ENCODE data around the gene RAPGEF2. TPM values are rescaled to one million over a fixed set of nuclear protein-coding genes. Genes with fewer than 3 reads are reported as not detected.

RAPGEF2 gene
- total and polyA plus RNA-seq, 10 donors: 4.4 to 115 (median 91.0) TPM

GRCh38 chr4:159199826-159200225 lies 96.9 kb downstream of the RAPGEF2 start:
- no peak overlapping the region for H3K4me3 ChIP-seq
- 80 to 94% (median 89%) methylated on average over 1 of the region's 1 CpG for WGBS, 5 donors
- DNase-seq: no peak

GRCh38 chr4:159201168-159201567 lies 98.3 kb downstream of the RAPGEF2 start:
- no peak for TF ChIP-seq POLR2AphosphoS5 (IDR thresholded peaks at IDR 0.05)
- TF ChIP-seq POLR2A (IDR thresholded peaks at IDR 0.05): no peak
- no peak for TF ChIP-seq CTCF (IDR thresholded peaks at IDR 0.05 in 8 of 11, conservative IDR thresholded peaks at IDR 0.05 in 3 of 11)
- no peak for DNase-seq
- Histone ChIP-seq H3K27ac (no peak overlapping the region), H3K27me3 (replicated peaks in 1 of 7) (no peaks in the 10 kb centered on the region), H3K4me3 (no peak overlapping the region), H3K36me3 (no peaks in the 10 kb centered on the region), H3K4me1 (peaks cover 4 to 60% (median 15%) of the 10 kb centered on the region in 6 donors), H3K9me3 (no peaks in the 10 kb centered on the region)
- intact Hi-C loops (cut with DNase I; ENCODE audit: low total_unique reads): loop anchor here (10.0 kb wide), 1 partner anchor 346 kb away; no protein-coding TSS in a partner anchor
- WGBS, 5 donors: 85 to 91% (median 90%) methylated on average over 6 of the region's 6 CpGs

More at GRCh38 chr4:159199826-159200225, 96.9 kb downstream of the RAPGEF2 start:
- no peaks in the 10 kb centered on the region for H3K9me3 ChIP-seq
- no peak overlapping the region for H3K27ac ChIP-seq
- no peak for TF ChIP-seq CTCF (IDR thresholded peaks at IDR 0.05 in 8 of 11, conservative IDR thresholded peaks at IDR 0.05 in 3 of 11)
- no peak for TF ChIP-seq POLR2AphosphoS5 (IDR thresholded peaks at IDR 0.05)
- intact Hi-C loops (cut with DNase I; ENCODE audit: low total_unique reads): loop anchor here (10.0 kb wide), 1 partner anchor 345 kb away; no protein-coding TSS in a partner anchor
- H3K4me1 ChIP-seq: peaks cover 0 to 47% (median 6%) of the 10 kb centered on the region in 6 donors
- no peaks in the 10 kb centered on the region for H3K27me3 ChIP-seq (replicated peaks in 1 of 7)
- no peaks in the 10 kb centered on the region for H3K36me3 ChIP-seq

GRCh38 chr4:159204566-159204965 lies 101.7 kb downstream of the RAPGEF2 start:
- intact Hi-C loops (cut with DNase I; ENCODE audit: low total_unique reads): loop anchor here (10.0 kb wide), 1 partner anchor 350 kb away; no protein-coding TSS in a partner anchor
- TF ChIP-seq POLR2A (IDR thresholded peaks at IDR 0.05) (no peak), CTCF (IDR thresholded peaks at IDR 0.05 in 8 of 11, conservative IDR thresholded peaks at IDR 0.05 in 3 of 11) (no peak), POLR2AphosphoS5 (IDR thresholded peaks at IDR 0.05) (no peak)
- Histone ChIP-seq H3K4me3 (no peak overlapping the region), H3K4me1 (peaks cover 7 to 67% (median 32%) of the 10 kb centered on the region in 6 donors), H3K36me3 (no peaks in the 10 kb centered on the region), H3K27ac (peak overlapping the region in 6 of 8 donors; percentile 27 to 57 (median 32)), H3K9me3 (no peaks in the 10 kb centered on the region), H3K27me3 (replicated peaks in 1 of 7) (no peaks in the 10 kb centered on the region)
- 49 to 64% (median 55%) methylated on average over 6 of the region's 6 CpGs for WGBS, 5 donors
- DNase-seq: no peak

GRCh38 chr4:159205466-159205865 lies 102.6 kb downstream of the RAPGEF2 start:
- WGBS, 5 donors: 67 to 85% (median 81%) methylated on average over 3 of the region's 3 CpGs
- no peaks in the 10 kb centered on the region for H3K27me3 ChIP-seq (replicated peaks in 1 of 7)
- intact Hi-C loops (cut with DNase I; ENCODE audit: low total_unique reads): loop anchor here (10.0 kb wide), 1 partner anchor 351 kb away; no protein-coding TSS in a partner anchor
- peaks cover 0 to 3% (median 0%) of the 10 kb centered on the region in 6 donors for H3K36me3 ChIP-seq
- H3K4me3 ChIP-seq: no peak overlapping the region
- H3K27ac ChIP-seq: peak overlapping the region in 3 of 8 donors; percentile 12 to 67 (median 45)
- no peaks in the 10 kb centered on the region for H3K9me3 ChIP-seq
- TF ChIP-seq CTCF (IDR thresholded peaks at IDR 0.05 in 8 of 11, conservative IDR thresholded peaks at IDR 0.05 in 3 of 11) (no peak), POLR2A (IDR thresholded peaks at IDR 0.05) (no peak), POLR2AphosphoS5 (IDR thresholded peaks at IDR 0.05) (no peak)
- no peak for DNase-seq
- H3K4me1 ChIP-seq: peaks cover 7 to 65% (median 32%) of the 10 kb centered on the region in 6 donors

All from spleen (tissue), 11 donors.